OCI-LY3 (cell line): ENCODE measurements around the gene TNC.

Experiments used
- H2AFZ ChIP-seq: fragments of 200-600, 300-600 bp; shearing (Covaris generic); 2 replicates; pipeline ENCODE4 v1.6.0; 2014; ENCODE audit warnings: antibody characterized with exemption, low read depth, low read length
- H3K27ac ChIP-seq: fragments of 200-600, 300-600 bp; sonication (generic); 2 replicates; pipeline ENCODE4 v1.5.1; 2014; ENCODE audit warnings: mild to moderate bottlenecking, low read length, moderate library complexity, mixed read lengths
- H3K27me3 ChIP-seq: fragments of 200-600, 300-600 bp; sonication (generic); 2 replicates; pipeline ENCODE4 v1.6.1; 2014; ENCODE audit warnings: low read depth, low read length, mixed read lengths
- H3K36me3 ChIP-seq: fragments of 200-600, 300-600 bp; sonication (generic); replicated peaks from 2 replicates; pipeline ENCODE3; 2014; ENCODE audit warnings: low read depth, low read length, mixed read lengths
- H3K4me1 ChIP-seq: fragments of 300-600, 200-600 bp; sonication (generic); 2 replicates; pipeline ENCODE4 v1.6.1; 2014; ENCODE audit warnings: low read length, mixed read lengths
- H3K4me2 ChIP-seq: fragments of 200-600, 300-600 bp; sonication (generic); 2 replicates; pipeline ENCODE4 v1.6.1; 2014; ENCODE audit warnings: low read length, mixed read lengths
- H3K4me3 ChIP-seq: fragments of 300-600, 200-600 bp; sonication (generic); 2 replicates; pipeline ENCODE4 v1.5.1; 2014; ENCODE audit warnings: antibody characterized with exemption, mild to moderate bottlenecking, low read length, moderate library complexity
- H3K79me2 ChIP-seq: fragments of 300-600, 200-600 bp; shearing (Covaris generic); 2 replicates; pipeline ENCODE4 v1.6.1; 2014; ENCODE audit warnings: mild to moderate bottlenecking, low read length, mixed read lengths
- H3K9ac ChIP-seq: fragments of 300-600, 200-600 bp; shearing (Covaris generic); 2 replicates; pipeline ENCODE4 v1.6.0; 2014; ENCODE audit warnings: mild to moderate bottlenecking, low read length, moderate library complexity
- H3K9me3 ChIP-seq: fragments of 200-600, 300-600 bp; shearing (Covaris generic); 2 replicates; pipeline ENCODE4 v1.6.1; 2014; ENCODE audit warnings: low read length, mixed read lengths; ENCODE audit not compliant: insufficient read depth
- H4K20me1 ChIP-seq: fragments of 200-600, 300-600 bp; sonication (generic); 2 replicates; pipeline ENCODE4 v1.6.1; 2016; ENCODE audit warnings: low read length, mixed read lengths; ENCODE audit not compliant: insufficient read depth
- CTCF ChIP-seq: fragments of 200-600, 300-600 bp; sonication (generic); IDR thresholded peaks from 2 replicates; pipeline ENCODE4 v1.5.1; 2014; ENCODE audit warnings: antibody characterized with exemption, low read length, low read depth
- EZH2phosphoT487 ChIP-seq: fragments of 200-600 bp; shearing (Covaris generic); IDR thresholded peaks from 2 replicates; pipeline ENCODE4 v1.6.1; 2018; ENCODE audit warnings: antibody characterized with exemption, mixed run types, low read depth

The TNC gene

GRCh38 chr9:115000217-115000639, 117.7 kb downstream of the TNC start:
- no peak overlapping the region for H3K27ac ChIP-seq
- TF ChIP-seq CTCF = no peak
- no peak for TF ChIP-seq EZH2phosphoT487
- H3K36me3 ChIP-seq = no peaks in the 10 kb centered on the region
- H3K4me2 ChIP-seq = peak overlapping the region; percentile 45
- no peaks in the 10 kb centered on the region for H3K9me3 ChIP-seq
- H3K4me3 ChIP-seq = peak overlapping the region; percentile 31; the same call in 1 of the 2 replicates
- H2AFZ ChIP-seq = no peak overlapping the region
- no peak overlapping the region for H3K9ac ChIP-seq
- H3K4me1 ChIP-seq = peaks cover 12% of the 10 kb centered on the region; the same call in 1 of the 2 replicates
- no peaks in the 10 kb centered on the region for H4K20me1 ChIP-seq
- peaks cover 14% of the 10 kb centered on the region for H3K27me3 ChIP-seq
- H3K79me2 ChIP-seq = no peaks in the 10 kb centered on the region

DNA sequence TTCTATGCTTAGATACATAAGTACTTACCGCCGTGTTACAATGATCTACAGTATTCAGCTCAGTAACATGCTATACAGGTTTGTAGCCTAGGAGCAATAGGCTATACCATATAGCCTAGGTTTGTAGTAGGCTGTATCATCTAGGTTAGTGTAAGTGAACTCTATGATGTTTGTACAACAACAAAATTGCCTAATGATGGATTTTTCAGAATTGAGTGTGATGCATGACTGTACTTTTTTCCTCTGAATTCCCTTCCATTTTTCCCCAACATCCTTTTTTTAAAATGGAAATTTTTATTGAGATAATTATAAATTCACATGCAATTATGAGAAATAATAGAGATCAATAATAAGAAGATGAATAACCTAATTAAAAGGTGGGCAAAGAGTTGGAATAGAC, 119.6 kb downstream of the TNC start:
- H4K20me1 ChIP-seq = no peaks in the 10 kb centered on the region
- H3K9me3 ChIP-seq = no peaks in the 10 kb centered on the region
- H3K27me3 ChIP-seq = peaks cover 8% of the 10 kb centered on the region; the same call in 1 of the 2 replicates
- TF ChIP-seq CTCF (no peak), EZH2phosphoT487 (no peak)
- H3K4me3 ChIP-seq = no peak overlapping the region
- no peaks in the 10 kb centered on the region for H3K79me2 ChIP-seq
- no peak overlapping the region for H3K27ac ChIP-seq
- no peak overlapping the region for H3K9ac ChIP-seq
- peaks cover 12% of the 10 kb centered on the region; the same call in 1 of the 2 replicates for H3K4me1 ChIP-seq
- no peaks in the 10 kb centered on the region for H3K36me3 ChIP-seq
- no peak overlapping the region for H2AFZ ChIP-seq
- no peak overlapping the region for H3K4me2 ChIP-seq

DNA sequence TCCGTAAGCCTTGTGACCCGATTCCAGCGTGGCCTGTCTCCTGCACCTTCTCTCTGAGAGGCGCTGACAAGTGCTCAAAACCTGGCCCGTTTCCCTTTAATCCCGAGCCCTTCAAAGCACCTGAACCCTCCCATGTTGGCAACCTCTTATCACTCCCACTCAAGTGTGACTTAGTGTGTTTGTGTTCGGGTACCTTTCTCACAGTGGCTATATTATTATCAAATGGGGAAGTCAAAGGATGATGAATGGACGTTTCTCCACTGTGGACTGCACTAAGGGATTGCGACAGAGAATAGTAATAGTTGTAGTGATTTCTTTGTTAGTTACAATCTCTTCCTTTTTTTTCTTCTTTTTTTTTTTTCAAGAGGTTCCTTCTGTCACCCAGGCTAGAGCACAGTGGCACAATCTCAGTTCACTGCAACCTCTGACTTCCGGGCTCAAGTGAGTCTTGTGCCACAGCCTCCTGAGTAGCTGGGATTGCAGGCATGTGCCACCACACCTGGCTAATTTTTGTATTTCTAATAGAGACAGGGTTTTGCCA, 122.2 kb downstream of the TNC start:
- Histone ChIP-seq H2AFZ (no peak overlapping the region), H3K4me2 (no peak overlapping the region), H3K9me3 (no peaks in the 10 kb centered on the region), H3K36me3 (no peaks in the 10 kb centered on the region), H3K27me3 (peaks cover 22% of the 10 kb centered on the region), H3K9ac (no peak overlapping the region), H3K4me1 (peaks cover 12% of the 10 kb centered on the region; the same call in 1 of the 2 replicates), H4K20me1 (no peaks in the 10 kb centered on the region), H3K79me2 (no peaks in the 10 kb centered on the region), H3K27ac (no peak overlapping the region), H3K4me3 (no peak overlapping the region)
- TF ChIP-seq CTCF (no peak), EZH2phosphoT487 (no peak)

GRCh38 chr9:114994768-114995167, 123.2 kb downstream of the TNC start:
- Histone ChIP-seq H3K9ac (no peak overlapping the region), H3K4me1 (peaks cover 6% of the 10 kb centered on the region), H3K9me3 (no peaks in the 10 kb centered on the region), H3K4me3 (no peak overlapping the region), H3K27ac (no peak overlapping the region), H3K79me2 (no peaks in the 10 kb centered on the region), H3K27me3 (peaks cover 26% of the 10 kb centered on the region), H2AFZ (no peak overlapping the region), H3K4me2 (no peak overlapping the region), H3K36me3 (no peaks in the 10 kb centered on the region), H4K20me1 (no peaks in the 10 kb centered on the region)
- TF ChIP-seq EZH2phosphoT487 (no peak), CTCF (no peak)
